H1 (cell line): Measurements from ENCODE around the gene DPH6.
"Not testable (repeated sequence)": the region's sequence is repeated elsewhere in the genome, so short reads cannot be mapped to it uniquely, and the experiment has no call there.

Experiments
- ASH2L ChIP-seq: fragments of 200-600, 300-600 bp; sonication (generic); IDR thresholded peaks from one replicate; pipeline ENCODE4 v1.7.1; 2017; ENCODE audit warnings: low read length
- BCL11A ChIP-seq, 2 experiments: IDR thresholded peaks; one replicate each; pipeline ENCODE4 v1.6.1; 2011; ENCODE audit warnings: low read depth in 2 of 2, low read length in 2 of 2, mild to moderate bottlenecking in 2 of 2
- CHD2 ChIP-seq: IDR thresholded peaks from 2 replicates; pipeline ENCODE4 v1.6.1; 2012; ENCODE audit warnings: low read length, improper control_type of control experiment
- EZH2 ChIP-seq: fragments of 200-600 bp; sonication (generic); IDR thresholded peaks from 2 replicates; pipeline ENCODE4 v1.7.1; 2012; ENCODE audit warnings: low read depth, mild to moderate bottlenecking, moderate library complexity, low read length, inconsistent platforms; ENCODE audit not compliant: severe bottlenecking
- POLR2A ChIP-seq, 2 experiments: IDR thresholded peaks; 1 replicate in 1 of 2; 2 replicates in 1 of 2; pipeline ENCODE4 v1.6.1; 2011; ENCODE audit warnings: low read depth in 2 of 2, low read length in 2 of 2, mild to moderate bottlenecking in 2 of 2; ENCODE audit errors: control extremely low read depth in 1 of 2
- SIN3A ChIP-seq, 2 experiments: IDR thresholded peaks in 1 of 2; conservative IDR thresholded peaks in 1 of 2; 2 replicates each; pipeline ENCODE4 v1.6.1; 2011 to 2012; ENCODE audit warnings: low read length in 2 of 2, improper control_type of control experiment in 1 of 2, low read depth in 1 of 2, mild to moderate bottlenecking in 1 of 2
- TEAD4 ChIP-seq: IDR thresholded peaks from 2 replicates; pipeline ENCODE4 v1.6.1; 2012; ENCODE audit warnings: low read depth, low read length, inconsistent platforms, mixed read lengths
- TF ChIP-seq, protein P1 (sequence below), 3 experiments: IDR thresholded peaks; 1 replicate in 2 of 3; 2 replicates in 1 of 3; pipeline versions ENCODE4 v1.5.1 to v1.6.1; 2011; ENCODE audit warnings: low read length in 3 of 3, mild to moderate bottlenecking in 3 of 3, inconsistent platforms in 2 of 3, low read depth in 1 of 3, moderate library complexity in 1 of 3; ENCODE audit not compliant: insufficient read depth in 1 of 3; ENCODE audit errors: control extremely low read depth in 1 of 3
- TF ChIP-seq, protein P2 (sequence below): IDR thresholded peaks from 2 replicates; pipeline ENCODE4 v1.6.1; 2012; ENCODE audit warnings: inconsistent platforms

DNA sequence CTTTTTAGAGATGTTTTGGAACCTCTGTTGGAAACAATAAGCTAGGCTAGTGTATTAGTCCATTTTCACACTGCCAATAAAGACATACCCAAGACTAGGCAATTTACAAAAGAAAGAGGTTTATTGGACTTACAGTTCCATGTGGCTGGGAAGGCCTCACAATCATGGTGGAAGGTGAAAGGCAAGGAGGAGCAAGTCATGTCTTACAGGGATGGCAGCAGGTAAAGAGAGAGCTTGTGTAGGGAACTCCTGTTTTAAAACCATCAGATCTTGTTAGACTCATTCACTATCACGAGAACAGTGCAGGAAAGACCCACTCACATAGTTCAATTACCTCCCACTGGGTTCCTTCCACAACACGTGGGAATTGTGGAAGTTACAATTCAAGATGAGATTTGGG, 46.0 kb upstream of the DPH6 start:
- TF ChIP-seq, protein P1, sequence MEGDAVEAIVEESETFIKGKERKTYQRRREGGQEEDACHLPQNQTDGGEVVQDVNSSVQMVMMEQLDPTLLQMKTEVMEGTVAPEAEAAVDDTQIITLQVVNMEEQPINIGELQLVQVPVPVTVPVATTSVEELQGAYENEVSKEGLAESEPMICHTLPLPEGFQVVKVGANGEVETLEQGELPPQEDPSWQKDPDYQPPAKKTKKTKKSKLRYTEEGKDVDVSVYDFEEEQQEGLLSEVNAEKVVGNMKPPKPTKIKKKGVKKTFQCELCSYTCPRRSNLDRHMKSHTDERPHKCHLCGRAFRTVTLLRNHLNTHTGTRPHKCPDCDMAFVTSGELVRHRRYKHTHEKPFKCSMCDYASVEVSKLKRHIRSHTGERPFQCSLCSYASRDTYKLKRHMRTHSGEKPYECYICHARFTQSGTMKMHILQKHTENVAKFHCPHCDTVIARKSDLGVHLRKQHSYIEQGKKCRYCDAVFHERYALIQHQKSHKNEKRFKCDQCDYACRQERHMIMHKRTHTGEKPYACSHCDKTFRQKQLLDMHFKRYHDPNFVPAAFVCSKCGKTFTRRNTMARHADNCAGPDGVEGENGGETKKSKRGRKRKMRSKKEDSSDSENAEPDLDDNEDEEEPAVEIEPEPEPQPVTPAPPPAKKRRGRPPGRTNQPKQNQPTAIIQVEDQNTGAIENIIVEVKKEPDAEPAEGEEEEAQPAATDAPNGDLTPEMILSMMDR (IDR thresholded peaks at IDR 0.05; ENCODE audit: control extremely low read depth in 1 of 3, insufficient read depth in 1 of 3, low read depth in 1 of 3, low read length in 3 of 3), result not testable (repeated sequence)
- TF ChIP-seq CHD2; POLR2A (IDR thresholded peaks at IDR 0.05; ENCODE audit: control extremely low read depth in 1 of 2, low read depth in 2 of 2, low read length in 2 of 2); BCL11A (IDR thresholded peaks at IDR 0.05; ENCODE audit: low read depth in 2 of 2, low read length in 2 of 2); TEAD4; ASH2L; EZH2; SIN3A (conservative IDR thresholded peaks at IDR 0.05 in 1 of 2, IDR thresholded peaks at IDR 0.05 in 1 of 2; ENCODE audit: low read depth in 1 of 2, low read length in 2 of 2): not testable (repeated sequence)
- TF ChIP-seq, protein P2, sequence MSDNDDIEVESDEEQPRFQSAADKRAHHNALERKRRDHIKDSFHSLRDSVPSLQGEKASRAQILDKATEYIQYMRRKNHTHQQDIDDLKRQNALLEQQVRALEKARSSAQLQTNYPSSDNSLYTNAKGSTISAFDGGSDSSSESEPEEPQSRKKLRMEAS, result not testable (repeated sequence)
